ENCODE results near the gene SLC22A3.

Gene SLC22A3

GRCh38 chr6:160429620-160429895, 81.4 kb downstream of the SLC22A3 start:
- DNase-seq (ENCODE audit: insufficient read length, low spot score) (no peak), FAIRE-seq (no peak)

GRCh38 chr6:160430203-160430602, 82.0 kb downstream of the SLC22A3 start:
- FAIRE-seq, result no peak
- DNase-seq (ENCODE audit: insufficient read length, low spot score), result no peak
- TF ChIP-seq PAX5 (IDR thresholded peaks at IDR 0.05; ENCODE audit: insufficient read depth, low read length, severe bottlenecking) (no peak), POLR2A (IDR thresholded peaks at IDR 0.05; ENCODE audit: low read depth, low read length) (no peak), POLR2AphosphoS5 (IDR thresholded peaks at IDR 0.05; ENCODE audit: low read depth, low read length) (no peak), POU2F2 (IDR thresholded peaks at IDR 0.05; ENCODE audit: low read depth, low read length) (no peak), TAF1 (IDR thresholded peaks at IDR 0.05; ENCODE audit: low read depth, low read length) (no peak), SPI1 (IDR thresholded peaks at IDR 0.05; ENCODE audit: low read depth, low read length) (no peak)

More at GRCh38 chr6:160429620-160429895, 81.4 kb downstream of the SLC22A3 start:
- no peak for TF ChIP-seq TAF1 (IDR thresholded peaks at IDR 0.05; ENCODE audit: low read depth, low read length)
- TF ChIP-seq POLR2AphosphoS5 (IDR thresholded peaks at IDR 0.05; ENCODE audit: low read depth, low read length), result no peak
- no peak for TF ChIP-seq POU2F2 (IDR thresholded peaks at IDR 0.05; ENCODE audit: low read depth, low read length)
- TF ChIP-seq SPI1 (IDR thresholded peaks at IDR 0.05; ENCODE audit: low read depth, low read length), result no peak
- no peak for TF ChIP-seq PAX5 (IDR thresholded peaks at IDR 0.05; ENCODE audit: insufficient read depth, low read length, severe bottlenecking)
- TF ChIP-seq POLR2A (IDR thresholded peaks at IDR 0.05; ENCODE audit: low read depth, low read length), result no peak

DNA sequence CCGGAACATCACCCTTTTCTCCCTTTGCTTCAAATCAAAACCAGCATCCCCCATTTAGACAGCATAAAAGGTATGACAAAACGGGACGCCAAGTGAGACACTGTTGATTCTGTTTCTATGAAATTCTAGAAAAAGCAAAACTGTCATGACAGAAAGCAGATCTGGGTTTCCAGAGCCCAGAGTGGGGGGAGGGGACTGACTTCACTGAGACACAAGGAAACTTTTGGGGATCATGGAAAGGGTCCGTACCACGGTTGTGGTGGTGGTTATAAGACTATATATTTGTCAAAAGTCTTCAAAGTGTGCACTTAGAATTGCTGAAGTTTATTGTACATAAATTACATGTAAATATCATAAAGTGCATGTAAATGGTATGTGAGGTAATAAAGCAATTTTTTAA, 82.6 kb downstream of the SLC22A3 start:
- no peak for DNase-seq (ENCODE audit: insufficient read length, low spot score)
- TF ChIP-seq TAF1 (IDR thresholded peaks at IDR 0.05; ENCODE audit: low read depth, low read length), result no peak
- TF ChIP-seq POLR2AphosphoS5 (IDR thresholded peaks at IDR 0.05; ENCODE audit: low read depth, low read length), result no peak
- TF ChIP-seq PAX5 (IDR thresholded peaks at IDR 0.05; ENCODE audit: insufficient read depth, low read length, severe bottlenecking), result no peak
- no peak for TF ChIP-seq POU2F2 (IDR thresholded peaks at IDR 0.05; ENCODE audit: low read depth, low read length)
- TF ChIP-seq POLR2A (IDR thresholded peaks at IDR 0.05; ENCODE audit: low read depth, low read length), result no peak
- no peak for TF ChIP-seq SPI1 (IDR thresholded peaks at IDR 0.05; ENCODE audit: low read depth, low read length)
- no peak for FAIRE-seq

DNA sequence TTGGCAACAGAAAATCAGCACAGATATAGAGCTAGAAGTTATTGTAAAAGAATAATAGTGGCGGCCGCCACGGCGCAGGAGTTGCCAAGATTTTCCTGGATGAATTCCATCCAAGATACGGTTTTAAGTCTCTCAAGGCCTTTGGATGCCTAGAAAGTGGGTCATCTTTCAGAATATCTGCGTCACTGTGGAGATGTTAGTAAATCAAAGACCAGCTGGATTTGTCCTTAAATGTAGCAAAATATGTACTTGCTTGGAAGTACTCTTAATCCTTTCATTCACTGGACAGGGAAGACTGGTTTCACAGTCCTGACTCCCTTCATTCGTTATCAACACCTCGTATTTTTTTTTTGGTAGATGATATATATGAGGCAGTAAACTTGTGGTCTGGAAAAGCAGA, 83.0 kb downstream of the SLC22A3 start:
- DNase-seq (ENCODE audit: insufficient read length, low spot score) (no peak), FAIRE-seq (no peak)
- TF ChIP-seq TAF1 (IDR thresholded peaks at IDR 0.05; ENCODE audit: low read depth, low read length) (no peak), POLR2AphosphoS5 (IDR thresholded peaks at IDR 0.05; ENCODE audit: low read depth, low read length) (no peak), SPI1 (IDR thresholded peaks at IDR 0.05; ENCODE audit: low read depth, low read length) (no peak), PAX5 (IDR thresholded peaks at IDR 0.05; ENCODE audit: insufficient read depth, low read length, severe bottlenecking) (no peak), POU2F2 (IDR thresholded peaks at IDR 0.05; ENCODE audit: low read depth, low read length) (no peak), POLR2A (IDR thresholded peaks at IDR 0.05; ENCODE audit: low read depth, low read length) (no peak)

DNA sequence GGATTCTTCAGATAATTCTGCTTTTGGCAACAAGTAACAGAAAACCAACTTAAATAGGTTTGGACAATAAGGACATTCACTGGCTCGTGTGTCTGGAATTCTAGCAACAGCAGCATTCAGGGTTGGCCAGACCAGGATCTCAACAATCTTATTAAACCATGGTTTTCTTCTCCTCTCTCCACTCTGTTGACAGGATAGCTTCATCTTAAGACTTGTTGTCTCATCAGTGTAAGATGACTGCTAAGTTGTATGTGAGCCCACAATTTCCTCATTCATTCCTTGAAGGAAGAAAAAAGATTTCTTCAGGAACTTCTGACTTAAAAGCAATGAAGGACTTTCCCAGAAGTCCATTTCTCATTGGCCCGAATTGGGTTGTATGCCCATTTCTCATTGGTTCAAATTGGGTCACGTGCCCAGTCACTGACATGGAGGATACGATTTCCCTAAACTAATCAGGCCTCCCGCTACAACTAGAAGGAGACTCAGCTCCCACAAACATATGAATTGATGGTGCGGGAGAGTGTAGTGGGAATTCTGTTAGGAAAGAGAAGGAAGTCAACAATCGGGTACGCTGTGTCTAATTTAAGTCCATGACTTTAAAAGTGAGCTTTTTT, 83.7 kb downstream of the SLC22A3 start:
- FAIRE-seq, result no peak

GRCh38 chr6:160435935-160436334, 87.8 kb downstream of the SLC22A3 start:
- TF ChIP-seq SPI1 (IDR thresholded peaks at IDR 0.05; ENCODE audit: low read depth, low read length) (no peak), TAF1 (IDR thresholded peaks at IDR 0.05; ENCODE audit: low read depth, low read length) (no peak), POU2F2 (IDR thresholded peaks at IDR 0.05; ENCODE audit: low read depth, low read length) (no peak), POLR2A (IDR thresholded peaks at IDR 0.05; ENCODE audit: low read depth, low read length) (no peak), POLR2AphosphoS5 (IDR thresholded peaks at IDR 0.05; ENCODE audit: low read depth, low read length) (no peak), PAX5 (IDR thresholded peaks at IDR 0.05; ENCODE audit: insufficient read depth, low read length, severe bottlenecking) (no peak)
- DNase-seq (ENCODE audit: insufficient read length, low spot score) (no peak), FAIRE-seq (no peak)

More for the DNA sequence above, 83.7 kb downstream of the SLC22A3 start:
- DNase-seq (ENCODE audit: insufficient read length, low spot score), result no peak
- no peak for TF ChIP-seq POLR2AphosphoS5 (IDR thresholded peaks at IDR 0.05; ENCODE audit: low read depth, low read length)
- TF ChIP-seq PAX5 (IDR thresholded peaks at IDR 0.05; ENCODE audit: insufficient read depth, low read length, severe bottlenecking), result no peak
- no peak for TF ChIP-seq POU2F2 (IDR thresholded peaks at IDR 0.05; ENCODE audit: low read depth, low read length)
- no peak for TF ChIP-seq SPI1 (IDR thresholded peaks at IDR 0.05; ENCODE audit: low read depth, low read length)
- TF ChIP-seq TAF1 (IDR thresholded peaks at IDR 0.05; ENCODE audit: low read depth, low read length), result no peak
- TF ChIP-seq POLR2A (IDR thresholded peaks at IDR 0.05; ENCODE audit: low read depth, low read length), result no peak

DNA sequence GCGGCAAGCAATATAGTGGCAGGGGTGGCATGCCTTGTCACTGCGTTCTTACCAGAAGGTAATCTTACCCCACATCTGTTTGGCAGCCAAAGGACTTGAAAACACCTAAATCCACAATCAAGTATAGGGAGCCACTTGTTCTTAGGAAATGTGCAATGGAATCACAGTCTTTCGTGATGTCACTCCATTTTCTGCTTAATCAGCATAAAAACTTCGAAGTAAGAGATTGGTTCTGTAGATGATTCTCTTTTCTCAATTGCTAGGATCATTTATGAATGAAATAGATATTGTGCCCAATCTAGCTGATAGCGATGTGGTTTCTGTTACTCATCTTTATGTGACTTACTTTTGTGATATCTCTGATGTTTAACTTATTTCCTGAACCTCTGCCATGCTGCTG, 89.0 kb downstream of the SLC22A3 start:
- DNase-seq (ENCODE audit: insufficient read length, low spot score) (no peak), FAIRE-seq (no peak)
- TF ChIP-seq TAF1 (IDR thresholded peaks at IDR 0.05; ENCODE audit: low read depth, low read length), result no peak
- no peak for TF ChIP-seq POLR2A (IDR thresholded peaks at IDR 0.05; ENCODE audit: low read depth, low read length)
- no peak for TF ChIP-seq SPI1 (IDR thresholded peaks at IDR 0.05; ENCODE audit: low read depth, low read length)
- no peak for TF ChIP-seq PAX5 (IDR thresholded peaks at IDR 0.05; ENCODE audit: insufficient read depth, low read length, severe bottlenecking)
- no peak for TF ChIP-seq POU2F2 (IDR thresholded peaks at IDR 0.05; ENCODE audit: low read depth, low read length)
- TF ChIP-seq POLR2AphosphoS5 (IDR thresholded peaks at IDR 0.05; ENCODE audit: low read depth, low read length), result no peak

GRCh38 chr6:160437775-160438174, 89.6 kb downstream of the SLC22A3 start:
- no peak for FAIRE-seq
- no peak for DNase-seq (ENCODE audit: insufficient read length, low spot score)
- TF ChIP-seq SPI1 (IDR thresholded peaks at IDR 0.05; ENCODE audit: low read depth, low read length), result no peak
- no peak for TF ChIP-seq TAF1 (IDR thresholded peaks at IDR 0.05; ENCODE audit: low read depth, low read length)

DNA sequence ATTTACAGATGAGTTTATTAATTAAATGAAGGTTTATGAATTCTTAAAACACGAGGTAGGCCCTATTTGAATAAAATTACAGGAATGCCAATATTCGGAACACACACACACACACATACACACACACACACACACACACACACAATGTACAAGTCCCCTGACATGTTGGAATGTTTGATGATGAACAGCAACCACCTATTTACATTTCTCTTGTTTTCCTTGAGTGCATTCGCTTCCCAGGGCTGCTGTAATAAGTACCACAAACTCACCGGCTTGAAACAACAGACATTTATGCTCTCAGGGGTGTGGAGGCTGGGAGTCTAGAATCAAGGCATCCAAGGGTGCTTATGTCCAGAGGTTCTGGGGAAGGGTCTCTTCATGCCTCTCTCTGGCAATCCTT, 90.3 kb downstream of the SLC22A3 start:
- no peak for DNase-seq (ENCODE audit: insufficient read length, low spot score)
- no peak for FAIRE-seq
- TF ChIP-seq PAX5 (IDR thresholded peaks at IDR 0.05; ENCODE audit: insufficient read depth, low read length, severe bottlenecking), result no peak
- no peak for TF ChIP-seq SPI1 (IDR thresholded peaks at IDR 0.05; ENCODE audit: low read depth, low read length)
- TF ChIP-seq POLR2A (IDR thresholded peaks at IDR 0.05; ENCODE audit: low read depth, low read length), result no peak
- no peak for TF ChIP-seq POU2F2 (IDR thresholded peaks at IDR 0.05; ENCODE audit: low read depth, low read length)
- no peak for TF ChIP-seq TAF1 (IDR thresholded peaks at IDR 0.05; ENCODE audit: low read depth, low read length)
- TF ChIP-seq POLR2AphosphoS5 (IDR thresholded peaks at IDR 0.05; ENCODE audit: low read depth, low read length), result no peak

GRCh38 chr6:160439751-160440150, 91.6 kb downstream of the SLC22A3 start:
- FAIRE-seq, result no peak
- no peak for TF ChIP-seq POLR2A (IDR thresholded peaks at IDR 0.05; ENCODE audit: low read depth, low read length)
- no peak for TF ChIP-seq TAF1 (IDR thresholded peaks at IDR 0.05; ENCODE audit: low read depth, low read length)
- TF ChIP-seq SPI1 (IDR thresholded peaks at IDR 0.05; ENCODE audit: low read depth, low read length), result no peak
- TF ChIP-seq POU2F2 (IDR thresholded peaks at IDR 0.05; ENCODE audit: low read depth, low read length), result no peak
- no peak for TF ChIP-seq POLR2AphosphoS5 (IDR thresholded peaks at IDR 0.05; ENCODE audit: low read depth, low read length)
- TF ChIP-seq PAX5 (IDR thresholded peaks at IDR 0.05; ENCODE audit: insufficient read depth, low read length, severe bottlenecking), result no peak
- no peak for DNase-seq (ENCODE audit: insufficient read length, low spot score)

Data from GM12891 (cell line).